GM21529 (cell line): ENCODE measurements around the gene PLD1.
"Not testable (repeated sequence)": the region's sequence is repeated elsewhere in the genome, so short reads cannot be mapped to it uniquely, and the experiment has no call there.

ENCODE experiments used
- ATAC-seq: cut with Tn5 transposase; IDR thresholded peaks from one replicate; pipeline ENCODE4 v1.9.1; 2021; ENCODE audit not compliant: unreplicated experiment

Gene PLD1

GRCh38 chr3:171566803-171567422 is 243.4 kb downstream of the PLD1 start:
- peak; percentile 72 for ATAC-seq

- no peak for ATAC-seq
These were observed 244.7 kb downstream of the PLD1 start for GRCh38 chr3:171565481-171566058.

- no peak for ATAC-seq
These were observed 245.4 kb downstream of the PLD1 start for GRCh38 chr3:171564748-171565480.

GRCh38 chr3:171563298-171563697 is 247.0 kb downstream of the PLD1 start:
- no peak for ATAC-seq

- not testable (repeated sequence) for ATAC-seq
These were observed 247.8 kb downstream of the PLD1 start for GRCh38 chr3:171562459-171562858.

GRCh38 chr3:171561596-171562323 is 248.5 kb downstream of the PLD1 start:
- ATAC-seq, result no peak

GRCh38 chr3:171559586-171559985 is 250.7 kb downstream of the PLD1 start:
- no peak for ATAC-seq

GRCh38 chr3:171558188-171558696 is 252.0 kb downstream of the PLD1 start:
- ATAC-seq, result no peak

- ATAC-seq, result no peak
These were observed 253.1 kb downstream of the PLD1 start for GRCh38 chr3:171557173-171557572.

- no peak for ATAC-seq
These were observed 253.6 kb downstream of the PLD1 start for GRCh38 chr3:171556574-171557145.

GRCh38 chr3:171556148-171556547 is 254.1 kb downstream of the PLD1 start:
- ATAC-seq, result no peak

- ATAC-seq, result no peak
These were observed 257.2 kb downstream of the PLD1 start for GRCh38 chr3:171553086-171553485.

- ATAC-seq, result no peak
These were observed 257.8 kb downstream of the PLD1 start for GRCh38 chr3:171552531-171552930.

GRCh38 chr3:171551296-171551695 is 259.0 kb downstream of the PLD1 start:
- no peak for ATAC-seq
